ENCODE data around the gene OSBPL9. TPM values are rescaled to one million over a fixed set of nuclear protein-coding genes. Genes with fewer than 3 reads are reported as not detected.

Gene OSBPL9
- total RNA-seq, 1 experiment from 2014 or later, result 67.6 TPM

- TF ChIP-seq CTCF (IDR thresholded peaks at IDR 0.05; ENCODE audit: unreplicated experiment), result no peak
- Mint-ChIP-seq H3K9me3 (ENCODE audit: low read depth, unreplicated experiment) (no peaks in the 10 kb centered on the region), H3K4me1 (ENCODE audit: low read depth, unreplicated experiment) (no peaks in the 10 kb centered on the region), H3K27me3 (ENCODE audit: unreplicated experiment) (no peaks in the 10 kb centered on the region), H3K36me3 (ENCODE audit: insufficient read depth, unreplicated experiment) (no peaks in the 10 kb centered on the region), H3K27ac (ENCODE audit: unreplicated experiment) (no peak overlapping the region), H3K4me3 (ENCODE audit: low read depth, unreplicated experiment) (no peak overlapping the region)
- CTCF ChIA-PET, result no interaction called here
- DNase-seq, result no peak
- no TSS peak for BruUV-seq (replicated peaks)
- intact Hi-C loops (cut with micrococcal nuclease; ENCODE audit: unreplicated experiment), result no loop called here
Observed at GRCh38 chr1:51719146-51719545, 102.3 kb downstream of the OSBPL9 start.

DNA sequence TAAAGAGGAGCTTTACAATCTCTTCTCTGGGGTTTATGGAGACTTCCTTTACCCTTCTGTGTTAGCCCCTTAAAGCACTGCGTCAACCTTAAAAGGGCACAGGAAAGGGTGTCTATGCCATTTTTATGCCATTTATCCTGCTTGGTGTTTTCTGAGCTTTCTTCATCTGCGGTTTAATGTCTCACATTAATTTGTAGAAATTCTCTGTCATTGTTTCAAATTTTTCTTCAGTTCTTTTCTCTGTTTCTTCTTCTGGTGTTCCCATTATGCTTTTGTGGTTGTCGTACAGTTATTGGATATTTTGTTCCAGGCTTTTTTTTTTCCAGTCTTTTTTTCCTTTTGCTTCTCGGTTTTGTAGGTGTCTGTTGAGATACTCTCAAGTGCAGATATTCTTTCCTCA, 107.9 kb downstream of the OSBPL9 start:
- intact Hi-C loops (cut with micrococcal nuclease; ENCODE audit: unreplicated experiment), result no loop called here
- DNase-seq, result no peak
- CTCF ChIA-PET, result no interaction called here
- Mint-ChIP-seq H3K4me1 (ENCODE audit: low read depth, unreplicated experiment) (peaks cover 18% of the 10 kb centered on the region), H3K36me3 (ENCODE audit: insufficient read depth, unreplicated experiment) (peaks cover 11% of the 10 kb centered on the region), H3K27ac (ENCODE audit: unreplicated experiment) (no peak overlapping the region), H3K4me3 (ENCODE audit: low read depth, unreplicated experiment) (no peak overlapping the region), H3K27me3 (ENCODE audit: unreplicated experiment) (no peaks in the 10 kb centered on the region), H3K9me3 (ENCODE audit: low read depth, unreplicated experiment) (no peaks in the 10 kb centered on the region)
- TF ChIP-seq CTCF (IDR thresholded peaks at IDR 0.05; ENCODE audit: unreplicated experiment), result no peak
- no TSS peak for BruUV-seq (replicated peaks)

- no peak for TF ChIP-seq CTCF (IDR thresholded peaks at IDR 0.05; ENCODE audit: unreplicated experiment)
- CTCF ChIA-PET, result no interaction called here
- H3K9me3 Mint-ChIP-seq (ENCODE audit: low read depth, unreplicated experiment), result no peaks in the 10 kb centered on the region
- no peak overlapping the region for H3K4me3 Mint-ChIP-seq (ENCODE audit: low read depth, unreplicated experiment)
- no TSS peak for BruUV-seq (replicated peaks)
- no peak overlapping the region for H3K27ac Mint-ChIP-seq (ENCODE audit: unreplicated experiment)
- H3K27me3 Mint-ChIP-seq (ENCODE audit: unreplicated experiment), result no peaks in the 10 kb centered on the region
- peaks cover 19% of the 10 kb centered on the region for H3K36me3 Mint-ChIP-seq (ENCODE audit: insufficient read depth, unreplicated experiment)
- DNase-seq, result no peak
- peaks cover 18% of the 10 kb centered on the region for H3K4me1 Mint-ChIP-seq (ENCODE audit: low read depth, unreplicated experiment)
- intact Hi-C loops (cut with micrococcal nuclease; ENCODE audit: unreplicated experiment), result no loop called here
Observed at GRCh38 chr1:51726051-51726450, 109.2 kb downstream of the OSBPL9 start.

GRCh38 chr1:51726544-51727225, 109.8 kb downstream of the OSBPL9 start:
- Mint-ChIP-seq H3K27me3 (ENCODE audit: unreplicated experiment) (no peaks in the 10 kb centered on the region), H3K36me3 (ENCODE audit: insufficient read depth, unreplicated experiment) (peaks cover 19% of the 10 kb centered on the region), H3K4me1 (ENCODE audit: low read depth, unreplicated experiment) (peaks cover 18% of the 10 kb centered on the region), H3K4me3 (ENCODE audit: low read depth, unreplicated experiment) (no peak overlapping the region), H3K27ac (ENCODE audit: unreplicated experiment) (no peak overlapping the region), H3K9me3 (ENCODE audit: low read depth, unreplicated experiment) (no peaks in the 10 kb centered on the region)
- intact Hi-C loops (cut with micrococcal nuclease; ENCODE audit: unreplicated experiment), result no loop called here
- CTCF ChIA-PET, result interaction anchor here (0.6 to 0.7 kb wide), 2 partner anchors 11 to 150 kb away, joined by 6 to 7 read pairs; no protein-coding TSS in a partner anchor
- TF ChIP-seq CTCF (IDR thresholded peaks at IDR 0.05; ENCODE audit: unreplicated experiment), result no peak
- DNase-seq, result no peak
- no TSS peak for BruUV-seq (replicated peaks)

All from Calu3 (cell line).